ENCODE measurements around the gene HECTD2.

HECTD2 gene

DNA sequence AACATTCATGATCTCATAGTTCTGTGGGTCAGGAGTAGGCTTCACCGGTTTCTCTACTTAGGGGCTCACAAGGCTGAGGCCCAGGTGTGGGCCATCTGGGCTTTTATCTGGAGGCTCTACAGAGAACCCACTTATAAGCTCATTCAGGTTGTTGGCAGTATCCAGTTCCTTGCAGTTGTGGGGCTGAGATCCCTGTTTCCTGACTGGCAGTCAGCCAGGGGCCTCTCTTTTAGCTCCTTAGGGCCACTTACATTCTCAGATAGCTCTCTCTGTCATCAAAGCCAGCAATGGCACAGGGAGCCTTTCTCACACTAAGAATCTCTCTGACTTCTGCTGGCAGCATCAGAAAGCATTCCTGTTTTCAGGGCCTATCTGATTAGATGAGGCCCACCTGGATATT lies 18.2 kb upstream of the HECTD2 start:
- Histone ChIP-seq H3K27ac (replicated peaks) (no peak overlapping the region), H3K27me3 (ENCODE audit: insufficient read depth, poor library complexity, severe bottlenecking) (peaks cover 2% of the 10 kb centered on the region), H3K4me3 (replicated peaks; ENCODE audit: insufficient read depth, low read length) (no peak overlapping the region)
- DNase-seq (ENCODE audit: low read depth in 1 of 2, low spot score in 1 of 2): no peak
- TF ChIP-seq, protein P1, sequence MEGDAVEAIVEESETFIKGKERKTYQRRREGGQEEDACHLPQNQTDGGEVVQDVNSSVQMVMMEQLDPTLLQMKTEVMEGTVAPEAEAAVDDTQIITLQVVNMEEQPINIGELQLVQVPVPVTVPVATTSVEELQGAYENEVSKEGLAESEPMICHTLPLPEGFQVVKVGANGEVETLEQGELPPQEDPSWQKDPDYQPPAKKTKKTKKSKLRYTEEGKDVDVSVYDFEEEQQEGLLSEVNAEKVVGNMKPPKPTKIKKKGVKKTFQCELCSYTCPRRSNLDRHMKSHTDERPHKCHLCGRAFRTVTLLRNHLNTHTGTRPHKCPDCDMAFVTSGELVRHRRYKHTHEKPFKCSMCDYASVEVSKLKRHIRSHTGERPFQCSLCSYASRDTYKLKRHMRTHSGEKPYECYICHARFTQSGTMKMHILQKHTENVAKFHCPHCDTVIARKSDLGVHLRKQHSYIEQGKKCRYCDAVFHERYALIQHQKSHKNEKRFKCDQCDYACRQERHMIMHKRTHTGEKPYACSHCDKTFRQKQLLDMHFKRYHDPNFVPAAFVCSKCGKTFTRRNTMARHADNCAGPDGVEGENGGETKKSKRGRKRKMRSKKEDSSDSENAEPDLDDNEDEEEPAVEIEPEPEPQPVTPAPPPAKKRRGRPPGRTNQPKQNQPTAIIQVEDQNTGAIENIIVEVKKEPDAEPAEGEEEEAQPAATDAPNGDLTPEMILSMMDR (IDR thresholded peaks at IDR 0.05; ENCODE audit: insufficient read depth, low read length): no peak
- TF ChIP-seq SPI1 (IDR thresholded peaks at IDR 0.05; ENCODE audit: borderline replicate concordance, low read depth) (no peak), POLR2AphosphoS5 (IDR thresholded peaks at IDR 0.05; ENCODE audit: low read depth) (no peak), GABPA (IDR thresholded peaks at IDR 0.05; ENCODE audit: low read depth) (no peak), REST (IDR thresholded peaks at IDR 0.05; ENCODE audit: insufficient replicate concordance, low read depth) (no peak)

DNA sequence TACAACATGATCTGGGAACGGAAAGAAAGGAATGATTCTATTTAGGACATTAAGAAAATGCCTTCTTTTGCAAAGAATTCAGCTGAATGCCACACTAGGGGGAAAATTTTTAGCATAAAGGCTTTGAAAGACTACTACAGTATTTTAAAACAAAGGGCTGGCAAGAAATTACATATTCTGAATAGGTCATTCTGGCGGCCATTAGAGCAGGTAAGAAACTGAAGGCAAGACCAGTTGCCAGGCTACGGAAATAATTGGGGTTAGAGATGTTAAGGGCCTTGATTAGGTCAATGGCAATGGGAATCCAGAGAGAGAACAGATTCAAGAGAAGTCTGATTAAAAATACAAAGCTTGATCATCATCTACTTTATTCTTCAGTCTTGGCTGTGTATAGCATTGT lies 3.8 kb upstream of the HECTD2 start:
- no peak for TF ChIP-seq REST (IDR thresholded peaks at IDR 0.05; ENCODE audit: insufficient replicate concordance, low read depth)
- TF ChIP-seq POLR2AphosphoS5 (IDR thresholded peaks at IDR 0.05; ENCODE audit: low read depth): no peak
- no peak for TF ChIP-seq SPI1 (IDR thresholded peaks at IDR 0.05; ENCODE audit: borderline replicate concordance, low read depth)
- H3K27ac ChIP-seq (replicated peaks): no peak overlapping the region
- peaks cover 20% of the 10 kb centered on the region for H3K27me3 ChIP-seq (ENCODE audit: insufficient read depth, poor library complexity, severe bottlenecking)
- H3K4me3 ChIP-seq (replicated peaks; ENCODE audit: insufficient read depth, low read length): no peak overlapping the region
- DNase-seq (ENCODE audit: low read depth in 1 of 2, low spot score in 1 of 2): no peak

DNA sequence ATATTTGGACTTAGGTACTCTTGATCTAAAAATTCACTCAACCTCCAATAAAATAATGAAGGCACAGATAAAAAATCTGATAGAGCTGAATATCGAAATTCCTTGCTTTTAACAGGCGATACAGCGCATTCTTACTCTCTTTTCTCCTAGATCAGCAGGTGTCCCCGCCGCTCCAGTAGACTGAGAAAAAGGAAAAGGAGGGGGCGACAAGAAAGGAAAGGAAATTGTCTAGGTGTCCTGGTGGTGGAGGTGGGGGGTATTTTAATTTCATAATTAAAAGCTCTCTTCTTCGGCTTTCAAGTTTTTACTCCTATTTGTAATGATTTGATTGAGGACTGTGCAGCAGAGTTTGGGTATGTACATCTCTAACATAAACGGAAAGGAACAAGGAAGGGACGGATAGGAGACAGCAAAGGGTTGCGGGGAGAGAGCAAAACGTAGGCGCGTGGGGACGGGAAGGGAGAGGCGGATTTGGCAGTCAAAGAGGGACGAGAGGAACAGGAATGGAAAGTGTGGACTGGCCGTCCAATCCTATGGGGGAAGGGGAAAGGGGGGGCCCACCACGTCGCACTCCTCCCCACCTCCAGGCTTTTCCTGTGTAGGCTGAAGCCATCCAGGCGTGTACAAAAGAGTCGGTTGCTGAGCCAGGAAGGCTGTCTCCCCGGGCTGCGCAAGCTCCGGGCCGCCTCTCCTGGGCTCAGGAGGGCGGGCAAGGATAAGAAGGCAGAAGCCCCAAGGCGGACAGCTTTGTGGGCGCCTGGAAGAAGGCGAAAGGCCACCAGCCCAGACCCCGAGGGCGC lies 875 bp upstream of the HECTD2 start:
- Histone ChIP-seq H3K27ac (replicated peaks) (peak overlapping the region; percentile 61), H3K4me3 (replicated peaks; ENCODE audit: insufficient read depth, low read length) (peak overlapping the region; percentile 65), H3K27me3 (ENCODE audit: insufficient read depth, poor library complexity, severe bottlenecking) (peaks cover 30% of the 10 kb centered on the region)
- DNase-seq (ENCODE audit: low read depth in 1 of 2, low spot score in 1 of 2): peak in 1 of 2 experiments; percentile 9
- TF ChIP-seq, protein P1 (IDR thresholded peaks at IDR 0.05; ENCODE audit: insufficient read depth, low read length): no peak
- TF ChIP-seq SPI1 (IDR thresholded peaks at IDR 0.05; ENCODE audit: borderline replicate concordance, low read depth) (no peak), REST (IDR thresholded peaks at IDR 0.05; ENCODE audit: insufficient replicate concordance, low read depth) (no peak), POLR2AphosphoS5 (IDR thresholded peaks at IDR 0.05; ENCODE audit: low read depth) (no peak), GABPA (IDR thresholded peaks at IDR 0.05; ENCODE audit: low read depth) (no peak)

Measured in HL-60 (cell line).